Subcutaneous abdominal adipose tissue (tissue), 5 donors: ENCODE data around the gene CDC14A.

ENCODE experiments used
- H3K27ac ChIP-seq: one replicate; pipeline ENCODE4 v1.7.0; 2013; ENCODE audit warnings: low read depth, mild to moderate bottlenecking, inconsistent platforms, low read length, moderate library complexity
- H3K27me3 ChIP-seq, 5 donors: one replicate each; pipeline ENCODE4 v1.7.0; 2013; ENCODE audit warnings: low read length in 5 of 5, inconsistent platforms in 1 of 5; ENCODE audit not compliant: control insufficient read depth in 5 of 5, insufficient read depth in 4 of 5
- H3K36me3 ChIP-seq, 5 donors: one replicate each; pipeline ENCODE4 v1.7.0; 2013; ENCODE audit warnings: low read length in 5 of 5; ENCODE audit not compliant: control insufficient read depth in 5 of 5, insufficient read depth in 5 of 5
- H3K4me1 ChIP-seq, 5 donors: one replicate each; pipeline ENCODE4 v1.7.0; 2013; ENCODE audit warnings: low read length in 5 of 5, mild to moderate bottlenecking in 3 of 5, moderate library complexity in 1 of 5; ENCODE audit not compliant: control insufficient read depth in 5 of 5, insufficient read depth in 5 of 5
- H3K4me3 ChIP-seq, 5 donors: one replicate each; pipeline ENCODE4 v1.7.0; 2013; ENCODE audit warnings: low read length in 5 of 5, low read depth in 1 of 5
- H3K9ac ChIP-seq, 5 donors: one replicate each; pipeline ENCODE4 v1.7.0; 2013; ENCODE audit warnings: low read length in 5 of 5, mild to moderate bottlenecking in 4 of 5, moderate library complexity in 3 of 5
- H3K9me3 ChIP-seq, 5 donors: one replicate each; pipeline ENCODE4 v1.7.0; 2013; ENCODE audit warnings: low read length in 5 of 5; ENCODE audit not compliant: control insufficient read depth in 5 of 5
- donor health status: healthy.
- donor health status: healthy.
- donor health status: healthy.
- donor health status: healthy.
- donor health status: healthy.

CDC14A gene

DNA sequence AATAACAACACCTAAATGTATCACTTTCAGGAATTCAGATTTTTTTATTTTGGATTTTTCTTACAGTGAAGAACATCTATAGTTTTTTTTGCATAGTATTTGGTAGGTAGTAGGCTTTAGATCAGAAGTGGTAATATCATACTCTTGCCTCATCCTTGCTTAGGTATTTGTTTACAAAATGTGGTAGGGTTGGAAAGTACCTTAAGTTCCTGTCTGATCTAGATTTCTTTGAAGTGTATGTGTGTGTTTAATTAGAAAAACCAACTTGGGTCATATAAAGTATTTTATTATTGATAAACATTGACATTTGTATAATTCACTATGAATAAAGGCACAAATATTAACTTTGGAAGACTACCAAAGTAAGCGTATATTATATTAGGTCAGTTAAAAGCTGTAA, 100.3 kb downstream of the CDC14A start:
- H3K9ac ChIP-seq = no peak overlapping the region
- H3K9me3 ChIP-seq = no peaks in the 10 kb centered on the region
- no peaks in the 10 kb centered on the region for H3K4me1 ChIP-seq
- no peak overlapping the region for H3K4me3 ChIP-seq
- H3K27me3 ChIP-seq = no peaks in the 10 kb centered on the region
- H3K27ac ChIP-seq = no peak overlapping the region
- H3K36me3 ChIP-seq = no peaks in the 10 kb centered on the region

DNA sequence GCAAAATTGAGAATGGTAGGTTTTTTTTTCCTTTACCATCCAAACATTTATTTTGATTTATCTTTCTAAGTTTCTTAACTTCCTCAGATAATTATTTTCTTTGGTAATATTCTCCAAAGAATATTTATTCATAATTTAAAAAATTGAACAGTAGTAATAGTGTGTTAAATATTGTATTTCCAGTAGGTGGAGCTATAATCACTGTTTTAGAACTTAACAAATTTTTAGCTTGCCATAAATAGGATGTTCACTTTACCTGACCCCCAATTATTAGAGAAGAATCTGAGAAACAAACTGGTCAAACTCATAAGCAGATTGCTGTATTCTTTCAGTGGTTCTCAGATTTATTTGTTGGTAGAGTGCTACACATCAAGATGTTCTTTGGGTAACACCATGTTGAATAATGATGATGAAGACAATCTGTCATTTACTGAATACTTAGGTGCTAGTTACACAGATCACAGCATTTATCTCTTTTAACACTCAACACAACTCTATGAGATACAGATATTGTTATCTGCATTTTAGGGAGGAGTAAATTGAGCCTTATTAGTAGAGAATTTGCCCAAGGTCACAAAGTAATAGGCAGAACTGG, 103.3 kb downstream of the CDC14A start:
- no peaks in the 10 kb centered on the region for H3K36me3 ChIP-seq
- H3K27ac ChIP-seq = no peak overlapping the region
- no peaks in the 10 kb centered on the region for H3K27me3 ChIP-seq
- no peaks in the 10 kb centered on the region for H3K9me3 ChIP-seq
- no peak overlapping the region for H3K4me3 ChIP-seq
- H3K9ac ChIP-seq = no peak overlapping the region
- peaks cover 0 to 5% (median 0%) of the 10 kb centered on the region in 5 donors for H3K4me1 ChIP-seq

DNA sequence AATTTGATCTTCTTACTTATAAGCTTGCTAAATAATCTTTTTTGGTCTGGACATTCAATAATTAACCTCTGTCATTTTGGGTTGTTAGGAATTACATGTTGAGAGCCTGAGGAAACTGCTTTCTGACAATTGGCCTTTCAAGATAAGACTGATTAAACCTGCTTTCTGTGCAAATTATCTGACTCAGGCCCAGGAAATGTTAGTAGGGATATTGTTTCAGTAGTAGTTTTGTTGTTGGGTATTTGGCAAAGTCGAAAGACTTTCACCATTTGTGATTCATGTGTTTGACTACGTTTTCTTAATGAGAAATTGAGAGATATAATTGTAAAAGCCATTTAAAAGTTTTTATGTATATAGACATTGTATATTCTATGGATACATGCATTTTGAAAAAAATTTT, 104.6 kb downstream of the CDC14A start:
- Histone ChIP-seq H3K27me3 (no peaks in the 10 kb centered on the region), H3K4me3 (no peak overlapping the region), H3K9ac (no peak overlapping the region), H3K4me1 (peaks cover 0 to 11% (median 0%) of the 10 kb centered on the region in 5 donors), H3K27ac (no peak overlapping the region), H3K9me3 (no peaks in the 10 kb centered on the region), H3K36me3 (no peaks in the 10 kb centered on the region)

DNA sequence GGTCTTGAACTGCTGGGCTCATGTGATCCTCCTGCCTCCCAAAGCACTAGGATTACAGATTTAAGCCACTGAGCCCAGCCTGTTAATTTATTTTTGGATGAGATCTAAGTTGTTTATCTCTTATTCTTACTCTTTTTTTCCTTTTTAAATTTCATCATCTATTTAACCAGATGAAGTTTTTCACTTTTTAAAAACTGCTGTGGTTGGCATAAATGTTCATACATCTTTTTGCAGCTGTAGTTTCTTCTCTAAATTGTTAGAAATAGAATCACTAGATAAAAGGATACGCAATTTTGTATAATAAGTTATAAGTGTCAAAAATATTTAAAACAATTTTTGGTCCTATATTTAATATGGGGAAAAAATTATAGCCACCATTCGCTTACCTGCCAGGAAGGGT, 105.4 kb downstream of the CDC14A start:
- no peaks in the 10 kb centered on the region for H3K9me3 ChIP-seq
- no peaks in the 10 kb centered on the region for H3K27me3 ChIP-seq
- peaks cover 0 to 11% (median 0%) of the 10 kb centered on the region in 5 donors for H3K4me1 ChIP-seq
- H3K27ac ChIP-seq = no peak overlapping the region
- H3K9ac ChIP-seq = no peak overlapping the region
- H3K36me3 ChIP-seq = no peaks in the 10 kb centered on the region
- H3K4me3 ChIP-seq = no peak overlapping the region

DNA sequence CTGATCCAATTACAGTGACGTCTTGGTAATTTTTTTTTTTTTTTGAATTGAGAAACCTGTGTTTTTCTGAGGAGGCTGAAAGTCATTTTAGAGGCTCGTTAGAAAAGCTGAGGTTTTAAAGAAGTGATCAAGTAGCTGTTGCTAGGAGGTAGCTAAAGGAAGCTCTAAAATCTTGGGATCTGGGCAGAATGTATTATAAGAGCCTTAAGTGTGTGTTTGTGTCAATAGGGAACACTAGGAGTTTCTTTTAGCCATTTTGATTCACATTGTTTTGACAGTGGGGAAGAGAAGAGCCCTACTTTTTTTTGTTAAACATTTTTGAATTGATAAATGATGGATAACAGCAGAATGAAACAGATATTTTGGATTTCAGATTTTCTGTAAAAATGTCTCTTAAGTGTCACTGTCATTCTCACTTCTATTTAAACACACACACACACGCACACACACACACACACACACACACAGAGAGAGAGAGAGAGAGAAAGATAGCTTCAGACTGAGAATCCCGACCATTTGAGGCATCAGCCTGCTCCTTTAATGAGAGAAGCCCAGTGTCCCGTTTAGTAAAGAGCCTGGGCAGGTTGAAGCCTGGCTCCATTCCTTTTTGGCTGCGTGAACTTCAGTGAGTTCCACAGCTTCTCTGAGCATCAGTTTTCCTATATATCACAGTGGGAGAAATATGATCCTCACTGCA, 106.5 kb downstream of the CDC14A start:
- H3K27ac ChIP-seq = no peak overlapping the region
- H3K9ac ChIP-seq = no peak overlapping the region
- H3K36me3 ChIP-seq = peaks cover 0 to 4% (median 0%) of the 10 kb centered on the region in 5 donors
- H3K9me3 ChIP-seq = no peaks in the 10 kb centered on the region
- no peak overlapping the region for H3K4me3 ChIP-seq
- H3K27me3 ChIP-seq = no peaks in the 10 kb centered on the region
- H3K4me1 ChIP-seq = peaks cover 0 to 11% (median 4%) of the 10 kb centered on the region in 5 donors

DNA sequence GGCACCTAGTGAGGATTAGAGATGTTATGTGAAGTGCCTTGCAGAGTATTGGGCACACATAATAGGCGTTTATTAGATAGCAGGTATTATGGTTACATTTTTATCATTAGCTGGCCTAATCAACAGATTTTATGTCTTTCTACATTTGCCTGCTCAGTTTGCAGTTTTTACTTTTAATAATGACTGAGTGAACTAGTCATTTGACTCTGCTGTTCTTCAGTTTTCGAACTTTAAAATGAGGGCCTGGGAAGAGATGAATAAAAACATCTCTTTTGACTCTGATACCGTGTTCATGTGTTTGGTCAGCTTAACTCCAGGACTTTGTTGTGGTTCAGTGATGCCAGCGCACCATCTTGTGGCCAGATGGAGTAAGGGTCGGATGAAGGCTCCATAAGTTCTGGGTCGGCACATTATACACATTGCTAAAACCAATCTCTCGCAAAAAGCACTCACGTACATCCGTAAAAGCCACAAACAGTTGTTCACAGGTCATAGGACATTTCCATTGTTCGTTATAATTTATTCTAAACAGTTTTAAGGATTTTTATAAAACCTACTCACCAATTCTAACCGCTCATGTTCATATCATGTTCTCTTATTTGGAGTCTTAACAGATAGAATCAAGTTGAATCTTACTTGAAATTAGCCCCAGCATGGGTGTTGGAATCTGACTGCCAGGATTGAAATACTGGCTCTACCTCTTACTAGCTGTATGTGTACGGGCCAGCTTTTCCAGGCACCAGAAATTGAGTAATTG, 107.2 kb downstream of the CDC14A start:
- no peak overlapping the region for H3K4me3 ChIP-seq
- H3K27ac ChIP-seq = no peak overlapping the region
- peaks cover 0 to 4% (median 0%) of the 10 kb centered on the region in 5 donors for H3K36me3 ChIP-seq
- no peaks in the 10 kb centered on the region for H3K9me3 ChIP-seq
- no peak overlapping the region for H3K9ac ChIP-seq
- no peaks in the 10 kb centered on the region for H3K27me3 ChIP-seq
- peaks cover 0 to 11% (median 7%) of the 10 kb centered on the region in 5 donors for H3K4me1 ChIP-seq

DNA sequence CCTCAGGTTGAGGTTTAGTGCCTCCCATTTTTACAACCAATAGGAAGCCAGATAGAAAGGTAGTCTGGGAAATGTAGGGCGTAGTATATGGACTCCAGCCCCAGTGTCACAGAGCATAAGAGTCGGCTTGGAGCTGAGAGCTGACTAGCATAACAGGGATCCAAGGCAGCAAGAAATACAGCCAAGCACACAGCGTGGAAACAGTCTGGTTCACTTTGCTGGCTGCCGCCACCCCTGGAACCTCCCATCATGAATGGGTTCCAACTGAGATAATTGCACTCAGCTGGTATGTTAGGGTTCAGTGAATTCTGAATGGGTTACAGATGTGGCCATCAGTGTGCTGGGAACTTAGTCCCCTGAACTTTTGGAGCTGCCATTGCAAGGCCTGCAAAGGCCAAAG, 108.9 kb downstream of the CDC14A start:
- Histone ChIP-seq H3K36me3 (peaks cover 0 to 4% (median 0%) of the 10 kb centered on the region in 5 donors), H3K9me3 (no peaks in the 10 kb centered on the region), H3K4me3 (no peak overlapping the region), H3K27ac (no peak overlapping the region), H3K27me3 (no peaks in the 10 kb centered on the region), H3K4me1 (peaks cover 0 to 11% (median 7%) of the 10 kb centered on the region in 5 donors), H3K9ac (no peak overlapping the region)

DNA sequence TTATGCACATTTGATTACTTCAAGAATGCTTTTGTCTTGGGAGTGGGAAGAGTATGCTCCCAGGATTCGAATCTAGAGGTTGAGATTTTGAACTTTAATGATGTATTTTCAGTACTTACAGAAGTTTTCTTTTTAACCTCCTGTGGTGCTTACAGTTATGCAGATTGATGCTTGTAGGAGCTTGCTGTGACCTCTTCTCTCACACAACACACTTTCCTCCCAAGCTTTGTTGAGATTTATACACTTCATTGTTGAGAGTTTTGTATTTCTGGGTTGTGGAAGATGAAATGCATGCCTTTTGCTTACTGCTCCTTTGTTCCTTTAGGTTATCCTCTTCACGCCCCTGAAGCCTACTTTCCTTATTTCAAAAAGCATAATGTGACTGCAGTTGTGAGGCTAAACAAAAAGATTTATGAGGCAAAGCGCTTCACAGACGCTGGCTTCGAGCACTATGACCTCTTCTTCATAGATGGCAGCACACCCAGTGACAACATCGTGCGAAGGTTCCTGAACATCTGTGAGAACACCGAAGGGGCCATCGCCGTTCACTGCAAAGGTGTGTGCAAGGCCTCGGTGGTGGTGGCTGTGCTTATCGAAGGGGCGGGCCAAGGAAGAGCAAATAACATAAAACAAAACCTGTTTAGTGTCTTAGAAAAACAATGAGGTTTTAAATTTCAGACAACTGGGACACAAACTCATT, 110.2 kb downstream of the CDC14A start:
- Histone ChIP-seq H3K9ac (no peak overlapping the region), H3K36me3 (peaks cover 0 to 4% (median 0%) of the 10 kb centered on the region in 5 donors), H3K9me3 (no peaks in the 10 kb centered on the region), H3K4me3 (no peak overlapping the region), H3K27me3 (no peaks in the 10 kb centered on the region), H3K27ac (no peak overlapping the region), H3K4me1 (peaks cover 0 to 11% (median 7%) of the 10 kb centered on the region in 5 donors)

DNA sequence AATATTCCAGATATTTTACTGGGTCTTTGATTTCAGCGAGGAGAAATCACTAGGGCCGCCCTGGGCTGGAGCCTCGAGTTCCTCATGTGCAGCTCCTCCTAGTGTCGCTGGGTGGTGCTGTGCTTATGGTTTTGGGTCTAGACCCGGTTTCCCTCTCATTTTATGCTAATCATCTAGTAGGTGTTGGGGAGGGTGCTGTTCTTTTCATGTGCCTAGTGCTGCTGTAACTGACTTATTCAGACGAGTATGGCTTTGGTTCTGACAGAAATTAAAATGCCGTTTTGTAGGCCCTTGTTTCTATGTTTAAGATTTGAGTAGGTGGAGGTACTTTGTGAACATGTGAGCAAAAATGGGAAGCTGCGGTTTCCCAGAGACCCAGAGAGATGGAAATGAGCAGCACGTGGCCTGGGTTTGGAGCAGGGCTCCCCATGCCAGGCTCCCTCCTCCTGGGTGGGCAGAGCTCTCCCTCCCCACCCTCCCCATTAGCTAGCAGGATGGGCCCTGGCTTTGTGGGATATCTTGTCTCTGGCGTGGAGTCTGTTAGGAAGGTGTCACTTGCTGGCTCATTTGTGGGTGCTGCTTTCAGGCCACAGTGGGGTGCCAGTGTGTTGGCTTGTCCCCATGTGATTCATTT, 111.6 kb downstream of the CDC14A start:
- Histone ChIP-seq H3K4me3 (peak overlapping the region in 1 of 5 donors; percentile 9), H3K27ac (no peak overlapping the region), H3K36me3 (peaks cover 0 to 8% (median 0%) of the 10 kb centered on the region in 5 donors), H3K27me3 (no peaks in the 10 kb centered on the region), H3K4me1 (peaks cover 0 to 11% (median 7%) of the 10 kb centered on the region in 5 donors), H3K9me3 (no peaks in the 10 kb centered on the region), H3K9ac (no peak overlapping the region)
